ENCODE results near the gene SULT4A1. TPM values are rescaled to one million over a fixed set of nuclear protein-coding genes. Genes with fewer than 3 reads are reported as not detected.

The SULT4A1 gene
- total and polyA plus RNA-seq, 2 experiments from 2014 or later: 4.7 to 5.2 TPM

- ATAC-seq: no peak
- Mint-ChIP-seq H3K4me1 (peaks cover 11% of the 10 kb centered on the region), H3K27me3 (ENCODE audit: insufficient read depth, low read depth, poor library complexity) (peaks cover 9% of the 10 kb centered on the region), H3K36me3 (ENCODE audit: low read depth) (peaks cover 16% of the 10 kb centered on the region; the same call in 2 of the 3 replicates), H3K27ac (no peak overlapping the region), H3K9me3 (no peaks in the 10 kb centered on the region; the same call in 2 of the 3 replicates), H3K4me3 (no peak overlapping the region)
- Histone ChIP-seq H3K27me3 (ENCODE audit: insufficient read depth) (no peaks in the 10 kb centered on the region), H3K27ac (ENCODE audit: low read depth) (no peak overlapping the region), H4K20me1 (replicated peaks; ENCODE audit: insufficient read depth) (no peaks in the 10 kb centered on the region; the same call in 1 of the 2 replicates), H3K9me2 (ENCODE audit: insufficient read depth) (no peaks in the 10 kb centered on the region), H2AFZ (no peak overlapping the region), H3K79me2 (replicated peaks; ENCODE audit: insufficient read depth) (peaks cover 31% of the 10 kb centered on the region), H3F3A (replicated peaks; ENCODE audit: low read depth) (no peaks in the 10 kb centered on the region), H3K4me1 (ENCODE audit: insufficient read depth) (no peaks in the 10 kb centered on the region), H3K4me2 (no peak overlapping the region), H3K36me3 (ENCODE audit: insufficient read depth) (no peaks in the 10 kb centered on the region), H3K4me3 (no peak overlapping the region)
- DNase-seq (ENCODE audit: low spot score): no peak
- TF ChIP-seq EZH2phosphoT487 (IDR thresholded peaks at IDR 0.05; ENCODE audit: unreplicated experiment) (no peak), CREB1 (CRISPR knock-in tag; IDR thresholded peaks at IDR 0.05; ENCODE audit: low read depth) (no peak), ZNF331 (CRISPR knock-in tag; IDR thresholded peaks at IDR 0.05; ENCODE audit: low read depth) (no peak), POLR2AphosphoS5 (IDR thresholded peaks at IDR 0.05; ENCODE audit: low read depth) (no peak), NANOG (IDR thresholded peaks at IDR 0.05; ENCODE audit: borderline replicate concordance) (no peak), EZH2 (IDR thresholded peaks at IDR 0.05; ENCODE audit: low read depth, unreplicated experiment) (no peak), ETS1 (IDR thresholded peaks at IDR 0.05) (no peak), STAT1 (IDR thresholded peaks at IDR 0.05; ENCODE audit: unreplicated experiment) (no peak), CTCF (conservative IDR thresholded peaks at IDR 0.05; ENCODE audit: low read depth in 2 of 2) (no peak), JUNB (IDR thresholded peaks at IDR 0.05; ENCODE audit: unreplicated experiment) (no peak), ZNF114 (CRISPR knock-in tag; IDR thresholded peaks at IDR 0.05) (no peak)
- TF ChIP-seq, protein P1, sequence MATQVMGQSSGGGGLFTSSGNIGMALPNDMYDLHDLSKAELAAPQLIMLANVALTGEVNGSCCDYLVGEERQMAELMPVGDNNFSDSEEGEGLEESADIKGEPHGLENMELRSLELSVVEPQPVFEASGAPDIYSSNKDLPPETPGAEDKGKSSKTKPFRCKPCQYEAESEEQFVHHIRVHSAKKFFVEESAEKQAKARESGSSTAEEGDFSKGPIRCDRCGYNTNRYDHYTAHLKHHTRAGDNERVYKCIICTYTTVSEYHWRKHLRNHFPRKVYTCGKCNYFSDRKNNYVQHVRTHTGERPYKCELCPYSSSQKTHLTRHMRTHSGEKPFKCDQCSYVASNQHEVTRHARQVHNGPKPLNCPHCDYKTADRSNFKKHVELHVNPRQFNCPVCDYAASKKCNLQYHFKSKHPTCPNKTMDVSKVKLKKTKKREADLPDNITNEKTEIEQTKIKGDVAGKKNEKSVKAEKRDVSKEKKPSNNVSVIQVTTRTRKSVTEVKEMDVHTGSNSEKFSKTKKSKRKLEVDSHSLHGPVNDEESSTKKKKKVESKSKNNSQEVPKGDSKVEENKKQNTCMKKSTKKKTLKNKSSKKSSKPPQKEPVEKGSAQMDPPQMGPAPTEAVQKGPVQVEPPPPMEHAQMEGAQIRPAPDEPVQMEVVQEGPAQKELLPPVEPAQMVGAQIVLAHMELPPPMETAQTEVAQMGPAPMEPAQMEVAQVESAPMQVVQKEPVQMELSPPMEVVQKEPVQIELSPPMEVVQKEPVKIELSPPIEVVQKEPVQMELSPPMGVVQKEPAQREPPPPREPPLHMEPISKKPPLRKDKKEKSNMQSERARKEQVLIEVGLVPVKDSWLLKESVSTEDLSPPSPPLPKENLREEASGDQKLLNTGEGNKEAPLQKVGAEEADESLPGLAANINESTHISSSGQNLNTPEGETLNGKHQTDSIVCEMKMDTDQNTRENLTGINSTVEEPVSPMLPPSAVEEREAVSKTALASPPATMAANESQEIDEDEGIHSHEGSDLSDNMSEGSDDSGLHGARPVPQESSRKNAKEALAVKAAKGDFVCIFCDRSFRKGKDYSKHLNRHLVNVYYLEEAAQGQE (IDR thresholded peaks at IDR 0.05; ENCODE audit: unreplicated experiment): no peak
- TF ChIP-seq, protein P2, sequence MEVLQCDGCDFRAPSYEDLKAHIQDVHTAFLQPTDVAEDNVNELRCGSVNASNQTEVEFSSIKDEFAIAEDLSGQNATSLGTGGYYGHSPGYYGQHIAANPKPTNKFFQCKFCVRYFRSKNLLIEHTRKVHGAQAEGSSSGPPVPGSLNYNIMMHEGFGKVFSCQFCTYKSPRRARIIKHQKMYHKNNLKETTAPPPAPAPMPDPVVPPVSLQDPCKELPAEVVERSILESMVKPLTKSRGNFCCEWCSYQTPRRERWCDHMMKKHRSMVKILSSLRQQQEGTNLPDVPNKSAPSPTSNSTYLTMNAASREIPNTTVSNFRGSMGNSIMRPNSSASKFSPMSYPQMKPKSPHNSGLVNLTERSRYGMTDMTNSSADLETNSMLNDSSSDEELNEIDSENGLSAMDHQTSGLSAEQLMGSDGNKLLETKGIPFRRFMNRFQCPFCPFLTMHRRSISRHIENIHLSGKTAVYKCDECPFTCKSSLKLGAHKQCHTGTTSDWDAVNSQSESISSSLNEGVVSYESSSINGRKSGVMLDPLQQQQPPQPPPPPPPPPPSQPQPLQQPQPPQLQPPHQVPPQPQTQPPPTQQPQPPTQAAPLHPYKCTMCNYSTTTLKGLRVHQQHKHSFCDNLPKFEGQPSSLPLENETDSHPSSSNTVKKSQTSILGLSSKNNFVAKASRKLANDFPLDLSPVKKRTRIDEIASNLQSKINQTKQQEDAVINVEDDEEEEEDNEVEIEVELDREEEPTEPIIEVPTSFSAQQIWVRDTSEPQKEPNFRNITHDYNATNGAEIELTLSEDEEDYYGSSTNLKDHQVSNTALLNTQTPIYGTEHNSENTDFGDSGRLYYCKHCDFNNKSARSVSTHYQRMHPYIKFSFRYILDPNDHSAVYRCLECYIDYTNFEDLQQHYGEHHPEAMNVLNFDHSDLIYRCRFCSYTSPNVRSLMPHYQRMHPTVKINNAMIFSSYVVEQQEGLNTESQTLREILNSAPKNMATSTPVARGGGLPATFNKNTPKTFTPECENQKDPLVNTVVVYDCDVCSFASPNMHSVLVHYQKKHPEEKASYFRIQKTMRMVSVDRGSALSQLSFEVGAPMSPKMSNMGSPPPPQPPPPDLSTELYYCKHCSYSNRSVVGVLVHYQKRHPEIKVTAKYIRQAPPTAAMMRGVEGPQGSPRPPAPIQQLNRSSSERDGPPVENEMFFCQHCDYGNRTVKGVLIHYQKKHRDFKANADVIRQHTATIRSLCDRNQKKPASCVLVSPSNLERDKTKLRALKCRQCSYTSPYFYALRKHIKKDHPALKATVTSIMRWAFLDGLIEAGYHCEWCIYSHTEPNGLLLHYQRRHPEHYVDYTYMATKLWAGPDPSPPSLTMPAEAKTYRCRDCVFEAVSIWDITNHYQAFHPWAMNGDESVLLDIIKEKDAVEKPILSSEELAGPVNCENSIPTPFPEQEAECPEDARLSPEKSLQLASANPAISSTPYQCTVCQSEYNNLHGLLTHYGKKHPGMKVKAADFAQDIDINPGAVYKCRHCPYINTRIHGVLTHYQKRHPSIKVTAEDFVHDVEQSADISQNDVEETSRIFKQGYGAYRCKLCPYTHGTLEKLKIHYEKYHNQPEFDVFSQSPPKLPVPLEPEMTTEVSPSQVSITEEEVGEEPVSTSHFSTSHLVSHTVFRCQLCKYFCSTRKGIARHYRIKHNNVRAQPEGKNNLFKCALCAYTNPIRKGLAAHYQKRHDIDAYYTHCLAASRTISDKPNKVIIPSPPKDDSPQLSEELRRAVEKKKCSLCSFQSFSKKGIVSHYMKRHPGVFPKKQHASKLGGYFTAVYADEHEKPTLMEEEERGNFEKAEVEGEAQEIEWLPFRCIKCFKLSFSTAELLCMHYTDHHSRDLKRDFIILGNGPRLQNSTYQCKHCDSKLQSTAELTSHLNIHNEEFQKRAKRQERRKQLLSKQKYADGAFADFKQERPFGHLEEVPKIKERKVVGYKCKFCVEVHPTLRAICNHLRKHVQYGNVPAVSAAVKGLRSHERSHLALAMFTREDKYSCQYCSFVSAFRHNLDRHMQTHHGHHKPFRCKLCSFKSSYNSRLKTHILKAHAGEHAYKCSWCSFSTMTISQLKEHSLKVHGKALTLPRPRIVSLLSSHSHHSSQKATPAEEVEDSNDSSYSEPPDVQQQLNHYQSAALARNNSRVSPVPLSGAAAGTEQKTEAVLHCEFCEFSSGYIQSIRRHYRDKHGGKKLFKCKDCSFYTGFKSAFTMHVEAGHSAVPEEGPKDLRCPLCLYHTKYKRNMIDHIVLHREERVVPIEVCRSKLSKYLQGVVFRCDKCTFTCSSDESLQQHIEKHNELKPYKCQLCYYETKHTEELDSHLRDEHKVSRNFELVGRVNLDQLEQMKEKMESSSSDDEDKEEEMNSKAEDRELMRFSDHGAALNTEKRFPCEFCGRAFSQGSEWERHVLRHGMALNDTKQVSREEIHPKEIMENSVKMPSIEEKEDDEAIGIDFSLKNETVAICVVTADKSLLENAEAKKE (CRISPR knock-in tag; IDR thresholded peaks at IDR 0.05): no peak
These were observed 22.5 kb downstream of the SULT4A1 start for GRCh38 chr22:43839781-43840180.

Data from GM23338 (cell line).